GM23338 (cell line): Measurements from ENCODE around the gene ARRDC1. TPM values are rescaled to one million over a fixed set of nuclear protein-coding genes. Genes with fewer than 3 reads are reported as not detected.

Experiments
- CREB1 ChIP-seq: fragments of 250-450 bp; sonication (Bioruptor Pico); IDR thresholded peaks from 2 replicates; pipeline ENCODE4 v1.5.0; 2020; ENCODE audit warnings: low read depth, mild to moderate bottlenecking, moderate library complexity
- EZH2 ChIP-seq: fragments of 200-600 bp; sonication (generic); IDR thresholded peaks from one replicate; pipeline ENCODE4 v1.8.0; 2017; ENCODE audit warnings: antibody characterized with exemption, mild to moderate bottlenecking, low read depth; ENCODE audit not compliant: unreplicated experiment
- EZH2phosphoT487 ChIP-seq: fragments of 200-600 bp; sonication (generic); IDR thresholded peaks from one replicate; pipeline ENCODE4 v1.8.1; 2018; ENCODE audit warnings: antibody characterized with exemption; ENCODE audit not compliant: unreplicated experiment
- NANOG ChIP-seq: IDR thresholded peaks from 2 replicates; pipeline ENCODE4 v1.6.1; 2016; ENCODE audit warnings: antibody characterized with exemption, borderline replicate concordance
- STAT1 ChIP-seq: IDR thresholded peaks from one replicate; pipeline ENCODE4 v1.6.1; 2016; ENCODE audit warnings: antibody characterized with exemption; ENCODE audit not compliant: unreplicated experiment
- ZNF114 ChIP-seq: fragments of 250-450 bp; sonication (Bioruptor Pico); IDR thresholded peaks from 2 replicates; pipeline ENCODE4 v1.5.0; 2020; ENCODE audit warnings: mild to moderate bottlenecking, moderate library complexity
- ZNF331 ChIP-seq: fragments of 250-450 bp; sonication (Bioruptor Pico); IDR thresholded peaks from 2 replicates; pipeline ENCODE4 v1.5.0; 2020; ENCODE audit warnings: low read depth, mild to moderate bottlenecking, moderate library complexity
- polyA plus RNA-seq: library from polyadenylated mRNA; unstranded; fragments of >200 nt; fragmentation: Nextera tagmentation; extraction: Ambion mirVana; gene quantifications from 2 replicates; pipeline ENCODE4 v1.2.1, GENCODE V29; 2016
- total RNA-seq: library from RNA; depleted of rRNA; stranded (reverse); fragments of >200 nt; shearing (Covaris generic); gene quantifications from 2 replicates; pipeline ENCODE4 v1.2.3, GENCODE V29; 2014
- TF ChIP-seq, protein P1 (sequence below): fragments of 250-450 bp; sonication (Bioruptor Pico); IDR thresholded peaks from 2 replicates; pipeline ENCODE4 v1.5.0; 2020; ENCODE audit warnings: mild to moderate bottlenecking, moderate library complexity
- TF ChIP-seq, protein P2 (sequence below): IDR thresholded peaks from one replicate; pipeline ENCODE4 v1.6.1; 2018; ENCODE audit warnings: antibody characterized with exemption; ENCODE audit not compliant: unreplicated experiment
- TF ChIP-seq, protein P3 (sequence below): IDR thresholded peaks from 2 replicates; pipeline ENCODE4 v1.6.1; 2016; ENCODE audit warnings: antibody characterized with exemption

Gene ARRDC1
- total and polyA plus RNA-seq, 2 experiments from 2014 or later = 36.6 to 63.8 TPM

DNA sequence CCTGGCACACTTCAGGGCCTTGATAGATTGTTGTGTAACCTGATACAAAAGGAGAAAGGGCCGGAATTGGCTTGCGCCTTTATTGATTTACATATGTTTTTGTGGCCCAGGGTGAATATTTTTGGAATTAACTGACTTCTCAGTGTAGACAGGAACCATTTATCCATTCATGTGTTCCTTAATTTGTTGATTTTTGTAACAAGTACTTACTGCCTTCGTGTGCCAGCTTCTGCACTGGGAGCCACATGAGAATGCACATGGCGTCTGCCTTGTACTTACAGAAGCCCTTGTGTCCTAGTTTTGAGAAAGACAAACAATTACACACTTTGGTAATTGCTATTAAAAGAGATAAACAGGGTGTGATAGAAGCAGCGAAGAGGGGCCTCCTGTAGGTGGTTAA lies 39.7 kb downstream of the ARRDC1 start (continued):
- TF ChIP-seq, protein P1, sequence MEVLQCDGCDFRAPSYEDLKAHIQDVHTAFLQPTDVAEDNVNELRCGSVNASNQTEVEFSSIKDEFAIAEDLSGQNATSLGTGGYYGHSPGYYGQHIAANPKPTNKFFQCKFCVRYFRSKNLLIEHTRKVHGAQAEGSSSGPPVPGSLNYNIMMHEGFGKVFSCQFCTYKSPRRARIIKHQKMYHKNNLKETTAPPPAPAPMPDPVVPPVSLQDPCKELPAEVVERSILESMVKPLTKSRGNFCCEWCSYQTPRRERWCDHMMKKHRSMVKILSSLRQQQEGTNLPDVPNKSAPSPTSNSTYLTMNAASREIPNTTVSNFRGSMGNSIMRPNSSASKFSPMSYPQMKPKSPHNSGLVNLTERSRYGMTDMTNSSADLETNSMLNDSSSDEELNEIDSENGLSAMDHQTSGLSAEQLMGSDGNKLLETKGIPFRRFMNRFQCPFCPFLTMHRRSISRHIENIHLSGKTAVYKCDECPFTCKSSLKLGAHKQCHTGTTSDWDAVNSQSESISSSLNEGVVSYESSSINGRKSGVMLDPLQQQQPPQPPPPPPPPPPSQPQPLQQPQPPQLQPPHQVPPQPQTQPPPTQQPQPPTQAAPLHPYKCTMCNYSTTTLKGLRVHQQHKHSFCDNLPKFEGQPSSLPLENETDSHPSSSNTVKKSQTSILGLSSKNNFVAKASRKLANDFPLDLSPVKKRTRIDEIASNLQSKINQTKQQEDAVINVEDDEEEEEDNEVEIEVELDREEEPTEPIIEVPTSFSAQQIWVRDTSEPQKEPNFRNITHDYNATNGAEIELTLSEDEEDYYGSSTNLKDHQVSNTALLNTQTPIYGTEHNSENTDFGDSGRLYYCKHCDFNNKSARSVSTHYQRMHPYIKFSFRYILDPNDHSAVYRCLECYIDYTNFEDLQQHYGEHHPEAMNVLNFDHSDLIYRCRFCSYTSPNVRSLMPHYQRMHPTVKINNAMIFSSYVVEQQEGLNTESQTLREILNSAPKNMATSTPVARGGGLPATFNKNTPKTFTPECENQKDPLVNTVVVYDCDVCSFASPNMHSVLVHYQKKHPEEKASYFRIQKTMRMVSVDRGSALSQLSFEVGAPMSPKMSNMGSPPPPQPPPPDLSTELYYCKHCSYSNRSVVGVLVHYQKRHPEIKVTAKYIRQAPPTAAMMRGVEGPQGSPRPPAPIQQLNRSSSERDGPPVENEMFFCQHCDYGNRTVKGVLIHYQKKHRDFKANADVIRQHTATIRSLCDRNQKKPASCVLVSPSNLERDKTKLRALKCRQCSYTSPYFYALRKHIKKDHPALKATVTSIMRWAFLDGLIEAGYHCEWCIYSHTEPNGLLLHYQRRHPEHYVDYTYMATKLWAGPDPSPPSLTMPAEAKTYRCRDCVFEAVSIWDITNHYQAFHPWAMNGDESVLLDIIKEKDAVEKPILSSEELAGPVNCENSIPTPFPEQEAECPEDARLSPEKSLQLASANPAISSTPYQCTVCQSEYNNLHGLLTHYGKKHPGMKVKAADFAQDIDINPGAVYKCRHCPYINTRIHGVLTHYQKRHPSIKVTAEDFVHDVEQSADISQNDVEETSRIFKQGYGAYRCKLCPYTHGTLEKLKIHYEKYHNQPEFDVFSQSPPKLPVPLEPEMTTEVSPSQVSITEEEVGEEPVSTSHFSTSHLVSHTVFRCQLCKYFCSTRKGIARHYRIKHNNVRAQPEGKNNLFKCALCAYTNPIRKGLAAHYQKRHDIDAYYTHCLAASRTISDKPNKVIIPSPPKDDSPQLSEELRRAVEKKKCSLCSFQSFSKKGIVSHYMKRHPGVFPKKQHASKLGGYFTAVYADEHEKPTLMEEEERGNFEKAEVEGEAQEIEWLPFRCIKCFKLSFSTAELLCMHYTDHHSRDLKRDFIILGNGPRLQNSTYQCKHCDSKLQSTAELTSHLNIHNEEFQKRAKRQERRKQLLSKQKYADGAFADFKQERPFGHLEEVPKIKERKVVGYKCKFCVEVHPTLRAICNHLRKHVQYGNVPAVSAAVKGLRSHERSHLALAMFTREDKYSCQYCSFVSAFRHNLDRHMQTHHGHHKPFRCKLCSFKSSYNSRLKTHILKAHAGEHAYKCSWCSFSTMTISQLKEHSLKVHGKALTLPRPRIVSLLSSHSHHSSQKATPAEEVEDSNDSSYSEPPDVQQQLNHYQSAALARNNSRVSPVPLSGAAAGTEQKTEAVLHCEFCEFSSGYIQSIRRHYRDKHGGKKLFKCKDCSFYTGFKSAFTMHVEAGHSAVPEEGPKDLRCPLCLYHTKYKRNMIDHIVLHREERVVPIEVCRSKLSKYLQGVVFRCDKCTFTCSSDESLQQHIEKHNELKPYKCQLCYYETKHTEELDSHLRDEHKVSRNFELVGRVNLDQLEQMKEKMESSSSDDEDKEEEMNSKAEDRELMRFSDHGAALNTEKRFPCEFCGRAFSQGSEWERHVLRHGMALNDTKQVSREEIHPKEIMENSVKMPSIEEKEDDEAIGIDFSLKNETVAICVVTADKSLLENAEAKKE (CRISPR knock-in tag) = no peak
- TF ChIP-seq CREB1 (CRISPR knock-in tag) (no peak), EZH2 (no peak), STAT1 (no peak), ZNF114 (CRISPR knock-in tag) (no peak), NANOG (no peak), ZNF331 (CRISPR knock-in tag) (no peak), EZH2phosphoT487 (no peak)
- TF ChIP-seq, protein P2, sequence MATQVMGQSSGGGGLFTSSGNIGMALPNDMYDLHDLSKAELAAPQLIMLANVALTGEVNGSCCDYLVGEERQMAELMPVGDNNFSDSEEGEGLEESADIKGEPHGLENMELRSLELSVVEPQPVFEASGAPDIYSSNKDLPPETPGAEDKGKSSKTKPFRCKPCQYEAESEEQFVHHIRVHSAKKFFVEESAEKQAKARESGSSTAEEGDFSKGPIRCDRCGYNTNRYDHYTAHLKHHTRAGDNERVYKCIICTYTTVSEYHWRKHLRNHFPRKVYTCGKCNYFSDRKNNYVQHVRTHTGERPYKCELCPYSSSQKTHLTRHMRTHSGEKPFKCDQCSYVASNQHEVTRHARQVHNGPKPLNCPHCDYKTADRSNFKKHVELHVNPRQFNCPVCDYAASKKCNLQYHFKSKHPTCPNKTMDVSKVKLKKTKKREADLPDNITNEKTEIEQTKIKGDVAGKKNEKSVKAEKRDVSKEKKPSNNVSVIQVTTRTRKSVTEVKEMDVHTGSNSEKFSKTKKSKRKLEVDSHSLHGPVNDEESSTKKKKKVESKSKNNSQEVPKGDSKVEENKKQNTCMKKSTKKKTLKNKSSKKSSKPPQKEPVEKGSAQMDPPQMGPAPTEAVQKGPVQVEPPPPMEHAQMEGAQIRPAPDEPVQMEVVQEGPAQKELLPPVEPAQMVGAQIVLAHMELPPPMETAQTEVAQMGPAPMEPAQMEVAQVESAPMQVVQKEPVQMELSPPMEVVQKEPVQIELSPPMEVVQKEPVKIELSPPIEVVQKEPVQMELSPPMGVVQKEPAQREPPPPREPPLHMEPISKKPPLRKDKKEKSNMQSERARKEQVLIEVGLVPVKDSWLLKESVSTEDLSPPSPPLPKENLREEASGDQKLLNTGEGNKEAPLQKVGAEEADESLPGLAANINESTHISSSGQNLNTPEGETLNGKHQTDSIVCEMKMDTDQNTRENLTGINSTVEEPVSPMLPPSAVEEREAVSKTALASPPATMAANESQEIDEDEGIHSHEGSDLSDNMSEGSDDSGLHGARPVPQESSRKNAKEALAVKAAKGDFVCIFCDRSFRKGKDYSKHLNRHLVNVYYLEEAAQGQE = no peak
- TF ChIP-seq, protein P3, sequence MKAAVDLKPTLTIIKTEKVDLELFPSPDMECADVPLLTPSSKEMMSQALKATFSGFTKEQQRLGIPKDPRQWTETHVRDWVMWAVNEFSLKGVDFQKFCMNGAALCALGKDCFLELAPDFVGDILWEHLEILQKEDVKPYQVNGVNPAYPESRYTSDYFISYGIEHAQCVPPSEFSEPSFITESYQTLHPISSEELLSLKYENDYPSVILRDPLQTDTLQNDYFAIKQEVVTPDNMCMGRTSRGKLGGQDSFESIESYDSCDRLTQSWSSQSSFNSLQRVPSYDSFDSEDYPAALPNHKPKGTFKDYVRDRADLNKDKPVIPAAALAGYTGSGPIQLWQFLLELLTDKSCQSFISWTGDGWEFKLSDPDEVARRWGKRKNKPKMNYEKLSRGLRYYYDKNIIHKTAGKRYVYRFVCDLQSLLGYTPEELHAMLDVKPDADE = no peak
